HG02623 (cell line): ENCODE results near the gene FAAP100.

Experiments used
- ATAC-seq: cut with Tn5 transposase; IDR thresholded peaks from one replicate; pipeline ENCODE4 v1.9.1; 2021; ENCODE audit warnings: moderate library complexity; ENCODE audit not compliant: unreplicated experiment

FAAP100 gene

DNA sequence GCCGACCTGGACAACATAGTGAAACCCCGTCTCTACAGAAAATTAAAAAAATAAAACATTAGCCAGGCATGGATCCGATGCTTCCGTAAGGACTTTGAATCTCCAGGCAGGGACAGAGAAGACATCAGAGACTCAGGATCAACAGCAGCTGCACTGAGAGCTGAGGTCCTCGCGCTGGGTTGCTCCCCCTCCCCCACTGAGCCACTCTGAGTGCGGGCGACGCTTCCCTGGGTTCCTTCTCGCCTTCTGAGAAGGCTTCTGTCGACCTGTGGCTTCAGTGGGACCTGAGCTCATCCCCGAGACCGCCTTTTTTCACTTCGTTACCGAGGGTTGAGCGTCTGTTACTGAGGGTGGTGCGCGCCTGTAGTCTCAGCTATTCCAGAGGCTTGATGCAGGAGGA lies 60.0 kb downstream of the FAAP100 start:
- ATAC-seq, result no peak

DNA sequence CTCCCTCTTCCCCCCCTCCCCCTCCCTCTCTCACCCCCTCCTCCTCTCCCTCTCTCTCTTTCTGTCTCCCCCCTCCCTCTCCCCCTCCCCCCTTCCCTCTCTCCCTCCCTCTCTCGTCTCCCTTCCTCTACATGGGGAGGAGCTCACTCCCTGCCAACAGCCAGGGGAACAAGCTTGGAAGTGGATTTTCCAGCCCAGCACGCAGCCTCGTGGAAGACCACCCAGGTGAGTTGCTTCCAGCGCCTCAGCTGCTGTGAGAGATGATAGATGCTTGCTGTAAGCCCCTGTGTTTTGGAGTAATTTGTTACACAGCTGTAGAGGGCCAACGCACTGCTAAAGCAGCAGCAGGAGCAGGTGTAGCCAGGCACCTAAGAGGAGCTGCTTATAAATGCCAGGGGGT lies 60.4 kb downstream of the FAAP100 start:
- ATAC-seq, result no peak

DNA sequence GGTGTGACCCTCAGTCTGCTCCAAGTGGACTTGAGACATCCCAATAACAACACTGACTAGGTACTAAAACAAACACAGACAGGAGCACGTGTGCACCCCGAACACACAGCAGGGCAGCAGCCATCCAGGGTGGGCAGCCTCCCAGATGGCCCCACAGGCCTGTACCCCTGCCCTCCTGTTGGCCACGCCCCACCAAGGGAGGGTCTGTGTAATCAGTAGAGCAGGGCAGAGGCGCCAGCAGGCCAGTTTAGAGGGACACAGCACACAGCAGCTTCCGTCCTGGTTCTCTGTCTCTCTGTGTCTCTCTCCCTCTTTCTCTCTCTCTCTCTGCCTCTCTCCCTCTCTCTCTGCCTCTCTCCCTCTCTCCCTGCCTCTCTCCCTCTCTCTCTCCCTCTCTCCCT lies 61.0 kb downstream of the FAAP100 start:
- no peak for ATAC-seq

DNA sequence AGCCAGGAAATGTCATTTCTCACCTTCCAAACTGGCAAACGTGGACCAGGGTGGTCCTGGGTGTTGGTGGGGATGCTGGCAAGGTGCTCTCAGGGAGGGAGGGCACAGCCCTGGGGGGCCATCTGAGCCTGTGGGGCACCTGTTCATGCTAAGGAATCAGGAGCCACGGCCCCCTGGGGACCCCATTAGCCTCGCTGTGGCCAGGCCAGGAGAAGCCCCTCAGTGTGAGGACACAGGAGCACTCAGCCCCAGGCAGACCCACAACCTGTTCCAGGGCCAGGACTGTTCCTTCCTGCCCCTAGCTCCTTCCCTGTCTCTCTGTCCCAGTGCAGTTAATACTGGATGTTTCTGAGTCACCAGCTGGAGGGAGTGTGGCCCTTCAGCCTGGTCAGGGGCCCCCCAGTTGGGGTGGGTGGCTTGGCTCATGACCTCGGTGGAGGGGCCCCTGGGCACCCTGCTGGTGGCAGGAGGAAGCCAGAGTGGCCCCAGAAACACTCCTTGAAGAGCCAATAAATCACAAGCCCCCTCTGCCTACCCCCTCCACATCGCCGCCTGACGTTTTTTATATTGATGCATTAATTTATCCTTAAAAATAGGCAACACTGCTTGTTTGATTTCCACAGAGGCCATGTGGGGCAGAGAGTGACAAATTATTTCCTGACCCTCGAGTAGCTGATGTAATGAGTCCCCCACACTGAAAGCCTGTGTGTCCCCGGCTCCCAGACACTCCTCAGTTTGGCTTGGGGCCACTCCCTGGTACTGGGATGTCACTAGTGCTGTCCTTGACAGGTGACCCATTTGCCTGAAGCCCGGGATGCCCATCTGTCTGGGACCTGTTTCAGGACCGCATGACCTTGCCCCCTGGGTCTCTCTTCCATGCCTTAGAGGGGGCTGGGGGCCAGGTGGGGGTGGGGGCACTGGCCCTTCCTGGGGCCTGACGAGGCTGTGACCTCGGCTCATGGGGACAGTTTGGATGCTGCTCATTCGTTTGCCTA lies 61.9 kb downstream of the FAAP100 start:
- ATAC-seq, result no peak
